ENCODE results near the gene NOL3. TPM values are rescaled to one million over a fixed set of nuclear protein-coding genes. Genes with fewer than 3 reads are reported as not detected.

Gene NOL3
- total and polyA plus RNA-seq, 9 of the 15 experiments (the other 6 are each of a cell fraction or from before 2014, with no cell fraction given) = 0.45 to 14.0 (median 5.4) TPM

DNA sequence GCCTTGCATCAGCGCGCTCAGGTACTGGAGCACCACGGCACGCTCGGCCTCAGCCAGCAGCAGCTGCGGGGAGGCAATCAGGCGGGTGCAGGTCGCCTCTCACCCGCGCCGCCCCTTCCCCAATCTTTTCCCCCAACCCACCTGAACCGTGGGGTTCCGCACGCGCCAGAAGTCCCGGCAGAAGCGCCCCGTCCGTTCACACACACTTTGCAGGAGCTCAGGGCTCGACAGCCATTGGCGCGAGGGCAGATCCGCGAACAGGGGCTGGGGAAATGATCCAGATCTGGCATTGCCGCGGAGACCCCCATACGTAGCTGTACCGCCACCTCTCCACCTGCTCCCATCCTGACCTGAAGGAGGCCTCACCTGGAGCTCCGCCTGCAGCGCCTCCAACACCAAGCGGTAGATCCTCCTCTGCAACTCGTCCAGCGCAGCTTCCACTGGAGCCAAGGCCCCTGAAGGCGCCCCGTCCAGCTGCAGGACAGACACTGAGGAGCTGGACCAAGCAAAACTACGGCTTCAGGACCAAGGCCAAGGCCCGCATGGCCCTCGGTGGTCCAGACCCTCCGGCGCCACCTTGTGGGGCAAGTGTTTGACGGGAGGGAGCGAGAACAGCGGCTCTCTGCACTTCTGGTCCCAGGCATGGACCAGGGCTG, 14.8 kb downstream of the NOL3 start (continued):
- TF ChIP-seq PTRF (tag; IDR thresholded peaks at IDR 0.05) = no peak
- no peak for TF ChIP-seq NFYB (IDR thresholded peaks at IDR 0.05; ENCODE audit: extremely low read depth, insufficient read length)
- peak in 1 of 2 experiments; percentile 92; a peak in 2 of 4 replicates for TF ChIP-seq RCOR1 (IDR thresholded peaks at IDR 0.05; ENCODE audit: borderline replicate concordance in 1 of 2, low read depth in 2 of 2, low read length in 2 of 2)
- TF ChIP-seq, protein P1, sequence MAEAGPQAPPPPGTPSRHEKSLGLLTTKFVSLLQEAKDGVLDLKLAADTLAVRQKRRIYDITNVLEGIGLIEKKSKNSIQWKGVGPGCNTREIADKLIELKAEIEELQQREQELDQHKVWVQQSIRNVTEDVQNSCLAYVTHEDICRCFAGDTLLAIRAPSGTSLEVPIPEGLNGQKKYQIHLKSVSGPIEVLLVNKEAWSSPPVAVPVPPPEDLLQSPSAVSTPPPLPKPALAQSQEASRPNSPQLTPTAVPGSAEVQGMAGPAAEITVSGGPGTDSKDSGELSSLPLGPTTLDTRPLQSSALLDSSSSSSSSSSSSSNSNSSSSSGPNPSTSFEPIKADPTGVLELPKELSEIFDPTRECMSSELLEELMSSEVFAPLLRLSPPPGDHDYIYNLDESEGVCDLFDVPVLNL (CRISPR knock-in tag; IDR thresholded peaks at IDR 0.05; ENCODE audit: low read depth) = peak; percentile 84; the same call in 1 of the 2 replicates
- TF ChIP-seq, protein P2, sequence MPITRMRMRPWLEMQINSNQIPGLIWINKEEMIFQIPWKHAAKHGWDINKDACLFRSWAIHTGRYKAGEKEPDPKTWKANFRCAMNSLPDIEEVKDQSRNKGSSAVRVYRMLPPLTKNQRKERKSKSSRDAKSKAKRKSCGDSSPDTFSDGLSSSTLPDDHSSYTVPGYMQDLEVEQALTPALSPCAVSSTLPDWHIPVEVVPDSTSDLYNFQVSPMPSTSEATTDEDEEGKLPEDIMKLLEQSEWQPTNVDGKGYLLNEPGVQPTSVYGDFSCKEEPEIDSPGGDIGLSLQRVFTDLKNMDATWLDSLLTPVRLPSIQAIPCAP (CRISPR knock-in tag; IDR thresholded peaks at IDR 0.05; ENCODE audit: borderline replicate concordance) = 0 out of 2 replicates have a peak, but pooled peaks have one; percentile 72
- no peak for TF ChIP-seq SREBF1 (IDR thresholded peaks at IDR 0.05; ENCODE audit: borderline replicate concordance, low read depth, low read length)
- peak; percentile 80 for TF ChIP-seq MYC (IDR thresholded peaks at IDR 0.05; ENCODE audit: low read depth, low read length)
- no peak for TF ChIP-seq MYC (CRISPR knock-in tag; IDR thresholded peaks at IDR 0.05; ENCODE audit: borderline replicate concordance, low read depth)
- TF ChIP-seq ADNP (tag; IDR thresholded peaks at IDR 0.05) = no peak
- TF ChIP-seq, protein P3, sequence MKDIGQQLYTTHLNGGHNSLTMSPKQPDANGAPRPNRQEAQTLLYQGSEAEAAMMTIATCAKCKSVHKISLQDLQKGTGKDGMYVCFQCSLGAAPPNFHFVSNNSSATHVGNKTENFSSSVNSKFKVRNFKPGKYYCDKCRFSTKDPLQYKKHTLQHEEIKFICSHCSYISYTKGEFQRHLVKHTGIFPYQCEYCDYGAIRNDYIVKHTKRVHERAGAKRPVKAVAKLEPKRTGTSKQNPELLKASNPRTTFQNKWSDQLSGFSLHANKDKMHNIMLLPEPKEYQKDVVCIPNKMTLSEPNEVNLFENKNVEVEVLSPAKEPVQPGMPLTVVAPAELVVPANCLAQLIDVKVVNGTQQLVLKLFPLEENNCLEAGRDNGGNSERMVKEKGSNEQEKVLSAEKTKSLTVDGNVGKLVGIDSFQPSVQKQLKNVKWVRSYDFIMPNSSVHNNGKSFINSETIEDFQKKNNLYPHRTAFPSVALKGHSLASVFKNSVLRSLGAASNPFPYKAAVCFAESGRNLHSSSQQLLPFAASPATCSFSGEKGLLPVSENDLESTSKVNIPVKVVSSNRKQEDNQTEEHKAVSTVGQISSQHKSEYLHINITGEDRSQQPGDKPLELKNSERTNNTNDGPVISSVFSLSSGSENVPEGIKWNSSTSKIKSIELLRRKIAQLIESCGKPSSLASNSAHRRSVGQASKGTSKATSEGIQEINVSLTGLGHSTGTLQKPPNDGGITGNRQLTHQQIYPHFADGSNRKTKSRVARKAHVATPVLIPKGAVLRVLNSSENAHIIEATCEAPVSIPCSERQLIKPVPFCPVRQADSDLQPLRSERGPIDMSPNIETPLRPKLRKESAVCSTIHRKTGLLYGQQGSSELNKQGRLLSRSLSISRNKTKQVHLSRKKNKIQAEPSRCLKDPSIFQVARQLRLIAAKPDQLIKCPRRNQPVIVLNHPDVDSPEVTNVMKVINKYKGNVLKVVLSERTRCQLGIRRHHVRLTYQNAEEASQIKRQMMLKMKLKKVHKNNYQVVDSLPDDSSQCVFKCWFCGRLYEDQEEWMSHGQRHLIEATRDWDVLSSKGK (CRISPR knock-in tag; IDR thresholded peaks at IDR 0.05) = no peak
- TF ChIP-seq NFE2L1 (tag; IDR thresholded peaks at IDR 0.05; ENCODE audit: borderline replicate concordance, low read depth) = no peak
- no peak for TF ChIP-seq DNMT1 (IDR thresholded peaks at IDR 0.05)
- TF ChIP-seq MCM7 (IDR thresholded peaks at IDR 0.05) = no peak
- TF ChIP-seq, protein P4, sequence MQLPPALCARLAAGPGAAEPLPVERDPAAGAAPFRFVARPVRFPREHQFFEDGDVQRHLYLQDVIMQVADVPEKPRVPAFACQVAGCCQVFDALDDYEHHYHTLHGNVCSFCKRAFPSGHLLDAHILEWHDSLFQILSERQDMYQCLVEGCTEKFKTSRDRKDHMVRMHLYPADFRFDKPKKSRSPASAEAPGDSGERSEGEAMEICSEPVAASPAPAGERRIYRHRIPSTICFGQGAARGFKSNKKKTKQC (CRISPR knock-in tag; IDR thresholded peaks at IDR 0.05) = peak; percentile 99
- TF ChIP-seq RBM25 (IDR thresholded peaks at IDR 0.05; ENCODE audit: low read depth, low read length, severe bottlenecking) = no peak
- TF ChIP-seq HMG20B (CRISPR knock-in tag; IDR thresholded peaks at IDR 0.05) = no peak
- no peak for TF ChIP-seq GATAD2B (IDR thresholded peaks at IDR 0.05; ENCODE audit: borderline replicate concordance)
- no peak for TF ChIP-seq HIVEP1 (CRISPR knock-in tag; IDR thresholded peaks at IDR 0.05)
- TF ChIP-seq SOX6 (IDR thresholded peaks at IDR 0.05) = 0 out of 2 replicates have a peak, but pooled peaks have one; percentile 42
- no peak for TF ChIP-seq CBFA2T2 (conservative IDR thresholded peaks at IDR 0.05)
- 0 out of 2 replicates have a peak, but pooled peaks have one; percentile 19 for TF ChIP-seq ZNF644 (tag; IDR thresholded peaks at IDR 0.05; ENCODE audit: low read depth)
- no peak for TF ChIP-seq MTA3 (IDR thresholded peaks at IDR 0.05; ENCODE audit: borderline replicate concordance)
